WTC11 (cell line): ENCODE results near the gene SPIRE2. TPM values are rescaled to one million over a fixed set of nuclear protein-coding genes. Genes with fewer than 3 reads are reported as not detected.

ENCODE experiments used
- ATAC-seq: fragments of 200-7000 bp; cut with Tn5 transposase; 2 replicates; pipeline ENCODE4 v1.10.0; 2021; ENCODE audit warnings: mild to moderate bottlenecking, moderate library complexity
- CTCF ChIA-PET: fragments of 300-600 bp; sonication (Branson Sonifier 250); formaldehyde crosslinking; loops from one replicate; lab custom pipeline; 2021; ENCODE audit warnings: antibody characterized with exemption; lab: Charles Lee
- POLR2A ChIA-PET: fragments of 350-600 bp; sonication (Branson Sonifier 250); formaldehyde crosslinking; loops from one replicate; lab custom pipeline; 2021; ENCODE audit warnings: antibody characterized with exemption; lab: Charles Lee
- DNase-seq: peaks from one replicate; pipeline ENCODE4 v3.0.0; 2021; ENCODE audit warnings: low spot score
- H3K27ac Mint-ChIP-seq: 2 replicates; pipeline ENCODE4 v1.8.0; 2021; ENCODE audit warnings: mixed read lengths
- H3K27me3 Mint-ChIP-seq: 2 replicates; pipeline ENCODE4 v1.8.0; 2021; ENCODE audit warnings: low read depth, mild to moderate bottlenecking, moderate library complexity, mixed read lengths
- H3K36me3 Mint-ChIP-seq: 2 replicates; pipeline ENCODE4 v1.8.0; 2021; ENCODE audit warnings: mixed read lengths
- H3K4me1 Mint-ChIP-seq: 2 replicates; pipeline ENCODE4 v1.8.0; 2022; ENCODE audit warnings: mixed read lengths
- H3K4me3 Mint-ChIP-seq: 2 replicates; pipeline ENCODE4 v1.8.0; 2021; ENCODE audit warnings: mild to moderate bottlenecking, moderate library complexity, mixed read lengths
- H3K9me3 Mint-ChIP-seq: 2 replicates; pipeline ENCODE4 v1.8.0; 2021; ENCODE audit warnings: mixed read lengths
- ATF3 ChIP-seq: sonication (generic); formaldehyde crosslinking; conservative IDR thresholded peaks from 2 replicates; pipeline ENCODE4 v1.8.1; 2022; ENCODE audit warnings: mild to moderate bottlenecking, missing genetic modification reagents
- ELF4 ChIP-seq: sonication (generic); formaldehyde crosslinking; IDR thresholded peaks from 2 replicates; pipeline ENCODE4 v1.8.1; 2022; ENCODE audit warnings: low read depth, mild to moderate bottlenecking, moderate library complexity, missing genetic modification reagents
- ERG ChIP-seq: fragments of 250-450 bp; sonication (Bioruptor Pico); IDR thresholded peaks from 2 replicates; pipeline ENCODE4 v1.8.0; 2021; ENCODE audit warnings: mild to moderate bottlenecking
- GABPB1 ChIP-seq: sonication (generic); formaldehyde crosslinking; IDR thresholded peaks from 2 replicates; pipeline ENCODE4 v1.8.1; 2023; ENCODE audit warnings: mild to moderate bottlenecking, missing genetic modification reagents
- MAX ChIP-seq: sonication (generic); formaldehyde crosslinking; IDR thresholded peaks from 2 replicates; pipeline ENCODE4 v1.8.0; 2022; ENCODE audit warnings: mild to moderate bottlenecking, missing genetic modification reagents
- MXD4 ChIP-seq: fragments of 250-450 bp; sonication (Bioruptor Pico); IDR thresholded peaks from 2 replicates; pipeline ENCODE4 v1.8.0; 2021; ENCODE audit warnings: mild to moderate bottlenecking, moderate library complexity, borderline replicate concordance
- MYBL2 ChIP-seq: sonication (generic); formaldehyde crosslinking; IDR thresholded peaks from 2 replicates; pipeline ENCODE4 v1.8.1; 2023; ENCODE audit warnings: mild to moderate bottlenecking, moderate library complexity, missing genetic modification reagents
- NR1H2 ChIP-seq: sonication (generic); formaldehyde crosslinking; IDR thresholded peaks from 2 replicates; pipeline ENCODE4 v1.9.0; 2021; ENCODE audit warnings: mild to moderate bottlenecking, moderate library complexity, missing genetic modification reagents
- PREB ChIP-seq: sonication (generic); formaldehyde crosslinking; IDR thresholded peaks from 2 replicates; pipeline ENCODE4 v1.8.1; 2022; ENCODE audit warnings: mild to moderate bottlenecking, missing genetic modification reagents, moderate library complexity, borderline replicate concordance
- ZBTB21 ChIP-seq: sonication (generic); formaldehyde crosslinking; IDR thresholded peaks from 2 replicates; pipeline ENCODE4 v1.8.1; 2023; ENCODE audit warnings: mild to moderate bottlenecking, missing genetic modification reagents, borderline replicate concordance
- ZNF263 ChIP-seq: sonication (generic); formaldehyde crosslinking; IDR thresholded peaks from 2 replicates; pipeline ENCODE4 v1.8.1; 2022; ENCODE audit warnings: low read depth, mild to moderate bottlenecking, moderate library complexity, missing genetic modification reagents
- ZNF423 ChIP-seq: fragments of 250-450 bp; sonication (Bioruptor Pico); IDR thresholded peaks from 2 replicates; pipeline ENCODE4 v2.1.2; 2022; ENCODE audit warnings: mild to moderate bottlenecking, moderate library complexity
- ZSCAN18 ChIP-seq: fragments of 250-450 bp; sonication (Bioruptor Pico); IDR thresholded peaks from 2 replicates; pipeline ENCODE4 v2.1.2; 2022; ENCODE audit warnings: mild to moderate bottlenecking, moderate library complexity
- total RNA-seq: library from RNA; stranded (reverse); gene quantifications from 3 replicates; pipeline ENCODE4 v1.2.3, GENCODE V29; 2021

SPIRE2 gene
- total RNA-seq, 1 experiment from 2014 or later: 19.7 TPM

GRCh38 chr16:89917773-89918452 lies 89.6 kb downstream of the SPIRE2 start (continued):
- TF ChIP-seq MAX (peak; percentile 96), PREB (CRISPR knock-in tag) (peak; percentile 56; the same call in 1 of the 2 replicates), ATF3 (no peak)

- peaks cover 33% of the 10 kb centered on the region for H3K27me3 Mint-ChIP-seq
- CTCF ChIA-PET: interaction anchor here (0.8 to 2.1 kb wide), 10 partner anchors 9 to 218 kb away, joined by 3 to 29 read pairs (median 4); partner anchors contain the start of gene SPIRE2
- DNase-seq: peak; percentile 48
- no peaks in the 10 kb centered on the region for H3K36me3 Mint-ChIP-seq
- no peak within 1 kb of the TSS for H3K27ac Mint-ChIP-seq
- H3K4me1 Mint-ChIP-seq: peaks cover 19% of the 10 kb centered on the region
- POLR2A ChIA-PET: interaction anchor here (1.1 to 1.3 kb wide), 3 partner anchors 9 to 54 kb away, joined by 3 to 6 read pairs (median 5); no protein-coding TSS in a partner anchor
- H3K9me3 Mint-ChIP-seq: no peaks in the 10 kb centered on the region
- H3K4me3 Mint-ChIP-seq: peak within 1 kb of the TSS; percentile 75
- peak; percentile 75 for TF ChIP-seq ZNF423 (CRISPR knock-in tag)
- peak; percentile 52; the same call in 1 of the 2 replicates for TF ChIP-seq GABPB1
- no peak for TF ChIP-seq MYBL2
- no peak for TF ChIP-seq ZSCAN18 (CRISPR knock-in tag)
- TF ChIP-seq, all 79 proteins: peak for 2
- peak; percentile 14 for ATAC-seq
These were observed 90.4 kb downstream of the SPIRE2 start, which contains the start of gene MC1R for GRCh38 chr16:89918453-89919347. Gene MC1R, plus strand, starts transcription at chr16:89918862. Its CDS starts 397 bp downstream, at chr16:89919259.

- H3K27ac Mint-ChIP-seq: no peak overlapping the region
- no peaks in the 10 kb centered on the region for H3K36me3 Mint-ChIP-seq
- POLR2A ChIA-PET: no interaction called here
- CTCF ChIA-PET: interaction anchor here (1.4 to 2.1 kb wide), 2 partner anchors 10 to 219 kb away, joined by 4 to 29 read pairs; no protein-coding TSS in a partner anchor
- H3K4me3 Mint-ChIP-seq: no peak overlapping the region; the same call in 1 of the 2 replicates
- ATAC-seq: no peak
- no peaks in the 10 kb centered on the region for H3K9me3 Mint-ChIP-seq
- H3K4me1 Mint-ChIP-seq: peaks cover 19% of the 10 kb centered on the region
- H3K27me3 Mint-ChIP-seq: peaks cover 36% of the 10 kb centered on the region
- no peak for TF ChIP-seq ZNF263 (CRISPR knock-in tag)
- TF ChIP-seq ERG (CRISPR knock-in tag): no peak
- TF ChIP-seq ZBTB21 (CRISPR knock-in tag): no peak
- no peak for TF ChIP-seq ELF4
- TF ChIP-seq ATF3: 0 out of 2 replicates have a peak, but pooled peaks have one; percentile 13
- no peak for TF ChIP-seq NR1H2
- no peak for TF ChIP-seq MXD4 (CRISPR knock-in tag)
- TF ChIP-seq, all 79 proteins: peak for 1
- DNase-seq: no peak
These were observed 91.5 kb downstream of the SPIRE2 start for GRCh38 chr16:89919535-89920406.
